GM21515 (cell line): ENCODE measurements around the gene NAT16.
"Not testable (repeated sequence)": the region's sequence is repeated elsewhere in the genome, so short reads cannot be mapped to it uniquely, and the experiment has no call there.

Source experiments
- ATAC-seq: cut with Tn5 transposase; IDR thresholded peaks from one replicate; pipeline ENCODE4 v1.9.1; 2021; ENCODE audit not compliant: unreplicated experiment

The NAT16 gene

DNA sequence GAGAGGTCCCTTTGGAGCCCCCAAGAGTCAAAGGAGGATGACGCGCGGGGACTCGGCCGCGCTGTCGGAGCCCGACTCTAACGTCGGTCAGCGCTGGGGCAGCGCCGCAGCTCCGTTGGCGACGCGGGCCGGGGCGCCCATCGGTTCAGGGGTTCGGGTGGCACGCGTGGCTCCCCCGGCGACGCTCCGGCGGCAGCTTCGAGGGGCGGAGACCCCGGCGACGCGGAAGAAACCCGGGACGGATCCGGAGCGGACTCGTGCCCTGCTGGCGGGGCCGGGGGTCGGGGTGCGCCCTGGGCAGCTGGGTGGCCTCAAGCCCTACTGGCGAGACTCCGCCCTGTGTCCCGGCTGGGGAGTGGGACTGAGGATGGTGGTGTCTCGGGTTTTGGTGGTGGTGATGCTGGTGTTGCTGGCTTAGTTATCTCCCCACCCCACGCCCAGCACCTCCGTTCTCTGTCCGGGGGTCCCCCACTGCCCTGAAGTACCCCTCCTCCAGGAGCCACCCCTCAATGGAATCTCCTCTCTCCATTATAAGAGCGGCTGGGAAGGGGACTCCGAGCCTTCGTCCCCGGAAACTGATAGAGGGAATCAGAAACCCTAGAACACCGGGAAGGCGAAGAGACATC, at the start of gene NAT16:
Gene NAT16 (minus strand): TSS at position 164 of the 626 bp plus-strand sequence. CDS start 5,486 bp downstream, outside the sequence.
- no peak for ATAC-seq

DNA sequence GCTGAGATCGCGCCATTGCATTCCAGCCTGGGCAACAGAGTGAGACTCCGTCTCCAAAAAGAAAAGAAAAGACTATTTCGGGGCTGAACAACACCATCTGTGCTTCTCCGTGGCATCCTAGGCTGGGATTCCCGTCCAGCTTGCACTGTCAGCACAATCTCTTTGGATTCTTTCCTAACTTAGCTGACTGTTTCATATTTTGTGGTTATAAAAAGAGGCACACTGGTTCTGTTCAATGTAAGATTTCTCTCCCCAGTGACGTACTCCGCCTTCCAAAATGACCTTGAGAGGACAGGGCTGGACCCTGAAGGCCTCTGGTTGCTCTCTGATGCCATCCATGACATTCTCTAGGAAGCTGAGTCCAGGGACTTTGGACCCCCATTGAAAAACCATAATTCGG, 46.6 kb upstream of the NAT16 start:
- ATAC-seq: no peak

DNA sequence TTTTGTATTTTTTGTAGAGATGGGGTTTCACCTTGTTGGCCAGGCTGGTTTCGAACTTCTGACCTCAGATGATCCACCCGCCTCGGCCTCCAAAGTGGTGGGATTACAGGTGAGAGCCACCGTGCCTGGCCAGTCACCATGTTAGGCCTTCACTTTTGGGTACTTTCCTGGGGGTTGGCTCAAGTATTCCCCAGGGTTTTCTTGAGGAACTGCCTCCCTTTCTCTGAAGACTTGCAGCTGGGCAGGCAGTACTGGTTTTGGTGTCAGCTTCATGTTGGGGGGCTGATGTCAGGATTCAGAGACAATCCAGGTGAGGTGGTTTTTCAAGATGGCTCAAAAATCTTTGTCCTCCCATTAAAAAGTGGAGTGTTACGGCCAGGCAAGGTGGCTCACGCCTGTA, 45.6 kb upstream of the NAT16 start:
- no peak for ATAC-seq

DNA sequence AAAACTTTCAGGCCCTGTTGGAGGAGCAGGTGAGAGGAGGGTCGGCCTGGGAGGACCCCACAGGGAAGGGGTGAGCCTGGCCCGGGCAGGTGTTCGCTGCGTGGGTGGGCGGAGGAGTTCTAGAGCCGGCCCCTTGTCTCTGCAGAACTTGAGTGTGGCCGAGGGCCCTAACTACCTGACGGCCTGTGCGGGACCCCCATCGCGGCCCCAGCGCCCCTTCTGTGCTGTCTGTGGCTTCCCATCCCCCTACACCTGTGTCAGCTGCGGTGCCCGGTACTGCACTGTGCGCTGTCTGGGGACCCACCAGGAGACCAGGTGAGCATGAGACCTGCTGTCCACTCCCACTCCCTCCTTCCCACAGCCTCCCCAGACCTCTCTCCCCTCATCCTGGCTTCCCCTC, 43.4 kb upstream of the NAT16 start:
- no peak for ATAC-seq

DNA sequence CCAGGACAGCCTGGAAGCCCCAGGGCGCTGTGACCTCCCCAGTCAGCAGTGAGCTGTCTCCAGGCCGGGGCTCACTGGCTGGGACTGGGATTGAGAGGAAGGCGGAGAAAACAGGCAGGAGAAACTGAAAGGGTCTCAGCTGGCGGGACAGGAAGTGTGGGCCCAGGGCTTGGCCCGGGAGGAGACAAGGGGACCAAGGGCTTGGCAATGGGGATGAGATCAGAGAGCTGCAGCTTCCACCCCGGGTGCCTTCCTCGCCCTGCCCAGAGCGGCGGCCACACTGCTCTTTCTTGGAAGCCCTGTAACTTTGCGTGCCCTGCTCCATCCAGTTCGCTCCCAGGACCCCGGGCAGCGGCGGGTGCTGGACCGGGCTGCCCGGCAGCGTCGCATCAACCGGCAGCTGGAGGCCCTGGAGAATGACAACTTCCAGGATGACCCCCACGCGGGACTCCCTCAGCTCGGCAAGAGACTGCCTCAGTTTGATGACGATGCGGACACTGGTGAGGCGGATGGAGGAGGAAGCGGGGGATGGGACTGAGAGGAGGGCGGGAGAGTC, 42.3 kb upstream of the NAT16 start:
- ATAC-seq: no peak

DNA sequence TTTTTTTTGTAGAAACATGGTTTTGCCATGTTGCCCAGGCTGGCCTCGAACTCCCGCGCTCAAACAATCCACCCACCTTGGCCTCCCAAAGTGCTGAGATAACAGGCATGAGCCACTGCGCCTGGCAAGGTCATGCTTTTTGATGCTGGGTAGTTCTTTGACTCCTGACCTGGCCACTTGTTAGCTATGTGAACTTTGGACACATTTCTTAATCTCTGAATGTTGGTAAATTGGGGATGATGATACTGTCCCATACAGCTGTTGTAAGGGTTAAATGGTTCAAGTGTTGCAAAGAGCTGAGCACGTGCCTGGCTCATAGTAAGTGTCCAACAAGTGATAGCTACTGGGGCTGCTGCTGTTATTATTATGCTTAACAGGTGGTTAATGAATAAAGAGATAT, 40.2 kb upstream of the NAT16 start:
- no peak for ATAC-seq

DNA sequence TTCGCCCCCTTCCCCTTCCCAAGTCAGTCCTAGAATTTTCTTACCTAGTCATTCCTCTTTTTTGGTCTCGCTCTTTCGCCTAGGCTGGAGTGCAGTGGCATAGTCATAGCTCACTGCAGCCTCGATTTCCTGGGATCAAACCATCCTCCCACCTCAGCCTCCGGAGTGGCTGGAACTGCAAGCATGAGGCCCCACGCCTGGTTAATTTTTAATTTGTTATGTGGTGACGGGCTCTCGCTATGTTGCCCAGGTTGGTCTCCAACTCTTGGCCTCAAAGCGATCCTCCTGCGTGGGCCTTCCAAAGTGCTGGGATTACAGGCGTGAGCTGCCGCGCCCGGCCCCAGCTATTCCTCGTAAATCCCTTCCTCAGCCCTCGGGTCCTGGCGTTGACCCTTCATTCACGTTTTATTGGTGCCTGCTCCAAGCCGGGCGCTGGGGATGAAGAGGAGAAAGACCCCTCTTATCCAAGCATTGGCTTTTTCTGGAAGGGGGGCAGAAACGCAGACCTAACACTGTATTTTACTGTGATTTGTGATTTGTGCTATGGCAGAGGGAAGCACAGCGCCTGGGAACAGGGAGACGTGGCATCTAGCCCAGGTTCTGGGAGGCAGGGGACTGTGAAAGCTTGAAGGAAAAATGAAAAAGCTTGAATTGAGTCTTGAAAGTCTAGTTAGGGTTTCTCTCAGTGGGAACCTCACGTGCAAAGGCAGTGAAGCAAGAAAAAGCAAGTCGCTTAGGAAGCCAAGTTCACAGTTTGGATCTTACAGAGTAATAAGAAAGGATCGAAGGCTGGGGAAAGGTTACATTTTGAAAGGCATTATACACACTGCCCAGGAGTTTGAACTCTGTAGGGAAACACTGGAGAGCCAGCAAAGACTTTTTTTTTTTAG, 38.4 kb upstream of the NAT16 start:
- ATAC-seq: peak; percentile 0

DNA sequence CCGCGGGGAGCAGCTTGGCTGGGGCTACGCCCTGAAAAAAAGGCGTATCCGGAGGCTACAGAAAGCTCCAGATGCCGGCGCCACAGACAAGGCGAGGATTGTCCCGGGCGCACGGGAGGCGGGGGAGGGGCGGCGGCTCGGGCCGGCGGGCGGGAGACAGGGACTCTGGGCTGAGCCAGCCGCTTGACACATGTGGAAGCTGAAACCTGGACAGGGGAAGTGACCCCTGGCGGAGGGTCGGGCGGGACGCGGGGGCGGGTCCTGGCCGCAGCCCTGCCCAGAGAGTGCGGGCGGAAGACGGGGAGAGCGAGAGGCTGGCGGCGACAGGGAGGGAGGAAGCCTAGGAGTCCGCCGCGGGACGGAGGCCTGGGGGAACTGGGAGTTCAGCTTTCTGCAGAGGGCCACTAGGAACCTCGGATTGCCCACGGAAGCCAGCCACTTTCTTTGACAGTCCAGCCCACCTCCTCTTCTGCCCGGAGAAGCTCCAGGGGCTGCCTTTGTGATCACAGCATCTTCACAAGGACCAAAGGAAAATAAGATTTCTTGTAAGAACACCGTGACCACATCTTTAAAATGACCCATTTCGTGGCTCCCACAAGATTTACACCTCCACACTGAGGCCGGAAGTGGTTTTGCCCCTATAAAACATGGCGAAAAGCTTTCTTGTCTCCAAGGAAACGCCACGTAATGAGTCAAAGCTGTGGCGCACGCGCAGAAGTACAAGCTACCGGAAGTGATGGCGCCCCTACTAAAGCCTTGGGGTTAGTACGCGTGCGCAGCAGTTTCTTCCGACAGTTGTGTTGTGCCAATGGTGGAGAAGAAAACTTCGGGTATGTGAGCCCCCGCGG, 37.5 kb upstream of the NAT16 start, which contains the start of the genes PLOD3 and ZNHIT1:
Gene PLOD3 (minus strand): TSS at position 194 of the 848 bp plus-strand sequence. CDS start 307 bp downstream, outside the sequence.
Gene ZNHIT1 (plus strand): TSS at position 778 of the 848 bp plus-strand sequence. CDS start 31 bp downstream, at position 809.
- peak; percentile 63 for ATAC-seq

DNA sequence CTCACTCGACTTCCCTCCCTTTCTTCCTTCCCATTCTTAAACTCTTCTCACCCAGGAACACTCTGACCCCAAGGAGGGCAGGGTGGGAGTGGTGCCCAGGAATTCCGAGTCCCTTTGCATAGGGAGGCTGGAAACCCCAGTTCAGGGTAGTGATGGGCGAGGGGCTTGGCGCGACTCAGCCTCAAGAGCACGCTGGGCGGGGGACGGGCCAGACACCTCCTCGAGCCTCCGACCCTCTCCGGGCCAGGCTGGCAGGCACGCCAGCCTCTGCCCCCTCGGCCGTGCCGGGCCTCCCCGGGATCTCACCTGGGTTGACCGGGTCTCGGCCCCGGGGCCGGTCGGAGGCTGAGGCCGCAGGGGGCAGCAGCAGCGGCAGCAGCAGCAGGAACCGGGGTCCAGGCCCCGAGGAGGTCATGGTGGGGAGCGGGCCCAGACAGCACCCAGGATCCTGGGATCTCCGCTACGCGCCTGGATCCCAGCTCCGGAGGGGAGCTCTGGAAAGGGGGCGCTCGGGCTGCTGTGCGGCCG, 36.8 kb upstream of the NAT16 start:
- peak; percentile 29 for ATAC-seq

DNA sequence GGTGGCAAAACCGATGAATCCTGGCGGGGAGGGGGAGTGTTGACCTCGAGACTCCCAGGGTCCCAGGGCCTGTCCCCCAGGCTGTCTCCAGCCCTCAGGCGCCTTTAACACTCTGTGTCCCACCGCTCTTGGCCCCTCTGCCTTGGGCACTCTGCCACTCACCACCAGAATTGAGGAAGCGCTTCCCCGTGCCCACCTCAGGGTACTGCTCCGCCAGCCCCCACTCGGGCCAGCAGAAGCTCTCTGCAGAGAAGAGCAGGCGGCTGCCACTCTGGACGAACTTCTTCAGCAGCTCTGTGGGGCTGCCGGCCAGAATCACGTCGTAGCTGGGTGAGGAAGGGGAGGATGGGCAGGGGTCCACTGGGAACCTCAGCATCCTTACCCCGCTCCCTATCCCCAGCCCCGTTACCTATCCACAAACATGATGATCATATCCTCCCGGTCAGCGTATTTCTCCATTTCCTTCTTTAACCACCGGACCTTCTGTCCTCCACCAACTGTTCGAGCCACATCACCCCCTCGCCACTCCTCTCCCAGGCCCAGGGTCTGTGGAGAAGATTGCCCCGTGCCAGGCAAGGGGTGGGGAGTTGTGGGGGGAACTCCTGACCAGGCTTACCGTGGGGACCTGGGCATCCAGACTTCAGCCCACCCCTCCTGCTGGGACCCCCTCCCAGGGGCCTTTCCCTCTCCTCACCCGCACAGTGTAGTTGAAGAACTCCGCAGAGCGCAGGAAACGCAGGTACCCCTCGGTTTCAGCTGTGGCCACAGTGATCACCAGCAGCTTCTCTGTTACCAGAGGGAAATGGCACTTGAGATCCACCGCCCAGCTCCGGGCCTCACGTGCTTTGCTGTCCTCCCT, 36.1 kb upstream of the NAT16 start:
- ATAC-seq: no peak

DNA sequence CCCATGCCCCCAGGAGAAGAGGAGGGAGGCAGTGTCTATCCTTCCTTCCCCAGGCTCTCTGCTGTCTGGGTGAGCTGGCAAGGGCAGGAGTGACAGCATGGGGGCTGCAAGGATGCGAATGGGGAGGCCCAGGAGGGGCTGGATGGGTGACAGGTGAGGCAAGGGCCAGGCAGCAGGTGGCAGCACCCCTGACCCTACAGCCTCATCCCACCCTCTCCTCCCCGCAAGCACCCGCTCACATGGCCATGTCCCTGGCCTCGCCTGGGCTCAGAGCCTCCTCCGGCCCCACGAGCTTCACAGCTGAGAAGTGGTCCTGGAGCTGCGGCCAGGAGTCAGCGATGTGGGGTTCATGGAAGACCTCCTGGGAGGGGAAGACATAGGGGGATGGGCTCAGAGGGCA, 31.9 kb upstream of the NAT16 start:
- ATAC-seq: no peak

DNA sequence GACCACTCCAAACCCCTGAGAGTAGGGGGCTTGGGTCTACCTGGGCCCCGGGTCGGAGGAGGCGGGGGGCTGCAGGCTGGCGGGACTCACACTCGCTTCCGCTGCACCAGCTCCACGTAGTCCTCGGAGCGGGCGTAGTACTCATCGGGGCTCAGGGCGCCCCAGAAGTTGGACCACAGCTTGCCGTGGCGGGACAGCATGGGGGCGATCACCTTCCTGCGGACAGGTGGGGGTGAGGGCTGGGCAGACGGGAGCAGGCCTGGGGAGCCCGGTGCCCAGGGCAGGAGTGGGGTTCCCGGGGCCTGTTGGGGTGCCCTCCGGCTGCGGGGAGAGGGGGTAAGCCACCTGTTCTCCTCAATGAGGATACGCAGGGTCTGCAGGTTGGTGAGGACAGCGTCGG, 31.4 kb upstream of the NAT16 start:
- ATAC-seq: no peak

DNA sequence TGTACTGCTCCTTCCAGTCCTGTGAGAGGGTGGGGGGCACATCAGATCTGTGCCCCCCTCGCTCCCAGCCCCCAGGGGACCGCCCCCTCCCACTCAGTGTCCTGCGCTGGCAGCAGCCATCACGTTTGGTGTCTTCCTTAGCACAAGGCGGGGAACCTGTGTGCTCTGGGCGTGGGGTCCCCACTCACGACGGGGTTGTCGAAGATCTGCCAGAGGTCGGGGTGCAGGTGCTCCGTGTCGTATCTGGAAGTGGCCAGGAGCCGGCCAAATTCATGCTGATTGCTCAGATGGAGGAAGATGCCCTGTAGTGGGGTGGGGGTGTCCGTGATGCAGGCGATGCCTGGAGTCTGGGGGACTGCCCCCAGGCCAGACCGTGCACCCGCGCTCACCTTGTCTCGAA, 30.1 kb upstream of the NAT16 start:
- no peak for ATAC-seq

DNA sequence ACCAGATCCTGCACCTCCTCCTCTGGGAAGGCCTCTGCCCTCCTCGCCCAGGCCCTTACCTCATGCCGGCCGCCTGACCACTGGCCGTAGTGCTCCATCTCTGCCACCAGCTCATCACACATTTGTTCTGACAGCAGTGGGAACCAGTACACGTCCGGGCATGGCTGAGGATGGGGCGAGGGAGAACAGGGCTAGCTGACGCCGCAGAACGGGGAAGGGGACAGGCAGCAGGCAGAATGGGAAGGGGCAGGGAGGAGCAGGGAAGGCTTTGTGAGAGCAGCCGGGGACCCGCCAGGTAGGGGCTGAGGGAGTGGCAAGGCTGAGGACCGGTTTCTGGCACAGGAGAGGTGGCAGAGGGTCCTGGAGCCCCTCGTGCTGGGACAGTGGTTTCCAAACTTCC, 28.7 kb upstream of the NAT16 start:
- ATAC-seq: no peak

DNA sequence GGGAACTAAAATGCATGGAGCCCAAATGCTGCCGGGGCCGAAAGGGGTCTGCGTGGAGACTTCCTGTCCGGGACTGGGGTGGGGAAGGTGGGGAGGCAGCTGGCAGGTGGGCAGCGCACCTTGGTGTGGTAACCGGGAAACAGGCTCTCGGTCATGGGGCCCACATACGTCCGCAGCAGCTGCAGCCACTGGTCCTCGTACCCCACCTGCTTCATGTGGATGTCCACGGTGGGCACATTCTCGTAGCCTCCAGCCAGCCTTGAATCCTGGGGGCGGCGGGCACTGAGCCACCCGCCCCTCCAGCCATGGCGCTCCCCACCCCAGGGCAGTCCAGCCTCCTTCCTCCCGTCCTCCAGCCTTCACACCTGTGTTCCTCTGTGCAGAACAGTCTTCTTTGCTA, 27.4 kb upstream of the NAT16 start:
- no peak for ATAC-seq

DNA sequence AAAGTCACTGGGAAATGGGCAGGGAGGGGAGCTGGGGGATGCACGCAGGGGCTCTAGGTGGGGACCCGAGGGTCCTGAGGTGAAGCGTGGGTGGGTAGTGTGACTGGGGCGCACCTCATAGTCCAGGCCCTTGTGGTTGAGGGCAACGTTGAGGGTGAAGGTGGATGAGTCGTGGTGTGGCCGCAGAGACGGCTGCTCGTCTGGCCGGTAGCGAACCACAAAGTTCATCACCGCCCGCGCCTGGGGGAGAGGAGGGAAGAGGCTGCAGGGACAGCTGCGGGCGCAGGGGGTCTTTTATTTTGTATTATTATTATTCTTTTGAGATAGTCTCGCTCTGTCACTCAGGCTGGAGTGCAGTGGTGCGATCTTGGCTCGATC, 26.6 kb upstream of the NAT16 start:
- no peak for ATAC-seq

DNA sequence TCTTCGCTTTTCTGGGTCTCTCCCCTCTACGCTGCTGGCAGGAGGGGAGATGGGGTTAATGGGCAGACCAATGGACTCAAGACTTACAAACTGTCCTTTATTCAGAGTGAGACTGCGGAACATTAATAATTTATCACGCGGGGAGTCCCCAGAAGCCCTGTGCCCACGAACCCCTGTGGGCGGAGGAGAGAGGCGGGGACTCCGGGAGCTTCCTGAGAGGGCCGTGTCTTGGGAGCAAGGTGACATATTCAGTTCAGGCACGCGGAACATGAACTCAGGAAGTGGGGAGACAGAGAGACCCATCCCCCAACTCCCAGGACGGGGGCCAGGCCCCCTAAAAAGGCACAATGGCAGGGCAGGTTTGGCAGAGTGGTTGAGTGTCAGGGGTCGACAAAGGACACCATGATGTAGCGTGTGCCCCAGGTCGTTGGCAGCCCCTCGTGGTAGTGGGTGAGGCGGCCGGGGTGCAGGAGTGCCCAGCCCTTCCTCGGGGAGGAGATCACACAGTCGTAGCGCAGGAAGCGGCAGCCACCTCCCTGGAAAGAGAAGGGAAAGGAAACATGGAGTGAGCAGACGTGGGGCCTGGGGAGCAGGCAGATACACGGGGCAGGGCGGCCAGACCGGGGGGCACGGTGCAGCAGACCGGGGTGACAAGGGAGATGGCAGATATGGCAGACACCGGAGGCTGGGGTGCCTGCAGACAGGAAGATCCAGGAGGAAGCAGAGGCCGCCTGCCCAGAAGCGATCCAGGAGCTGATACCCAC, 26.0 kb upstream of the NAT16 start:
- no peak for ATAC-seq

DNA sequence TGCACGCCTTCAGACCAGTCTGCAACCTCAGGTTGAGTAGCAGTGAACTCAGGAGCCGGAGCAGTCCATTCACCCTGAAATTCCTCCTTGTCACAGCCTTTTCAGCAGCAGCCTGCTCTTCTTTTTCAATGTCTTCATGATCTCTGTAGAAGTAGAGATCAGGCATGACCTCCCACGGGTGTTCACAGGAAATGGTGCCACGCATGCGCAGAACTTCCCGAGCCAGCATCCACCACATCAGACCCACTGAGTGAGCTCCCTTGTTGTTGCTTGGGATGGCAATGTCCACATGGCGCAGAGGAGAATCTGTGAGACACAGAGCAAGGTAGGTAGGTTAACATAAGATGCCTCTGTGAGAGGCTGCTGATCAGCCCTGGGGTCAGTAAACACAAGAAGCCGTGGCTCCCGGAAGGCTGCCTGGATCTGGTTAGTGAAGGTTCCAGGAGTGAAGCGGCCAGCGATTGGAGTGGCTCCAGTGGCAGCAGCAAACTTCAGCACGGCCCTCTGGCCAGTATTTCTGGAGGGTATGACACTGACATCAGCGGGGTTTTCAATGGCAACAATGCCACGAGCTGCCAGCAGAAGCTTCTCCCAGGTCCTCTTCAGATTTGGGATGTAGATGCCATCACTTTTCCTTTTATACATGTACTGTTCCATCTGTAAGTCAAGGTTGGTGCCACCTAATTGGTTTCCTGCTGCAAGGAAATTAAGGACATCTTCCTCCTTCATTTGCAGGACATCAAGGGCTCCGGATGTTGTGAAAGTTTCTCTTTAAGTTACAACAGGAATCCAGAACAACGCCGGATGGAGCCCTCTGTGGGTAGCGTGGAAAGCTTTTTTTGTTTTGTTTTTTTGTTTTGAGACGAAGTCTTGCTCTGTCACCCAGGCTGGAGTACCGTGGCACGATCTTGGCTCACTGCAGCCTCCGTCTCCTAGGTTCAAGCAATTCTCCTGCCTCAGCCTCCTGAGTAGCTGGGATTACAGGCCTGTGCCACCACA, 23.9 kb upstream of the NAT16 start:
- ATAC-seq: not testable (repeated sequence)
